SK-N-SH (cell line): ENCODE results near the gene EEIG1. TPM values are rescaled to one million over a fixed set of nuclear protein-coding genes. Genes with fewer than 3 reads are reported as not detected.

ENCODE experiments used
- CTCF ChIA-PET: fragments of 300-600, 350-600 bp; formaldehyde crosslinking; extraction: SDS; loops from one replicate; lab custom pipeline; 2021; lab: Yijun Ruan, JAX
- POLR2A ChIA-PET: fragments of 350-600 bp; sonication (Branson Sonifier 250); formaldehyde crosslinking; extraction: SDS; loops from one replicate; lab custom pipeline; 2020; ENCODE audit warnings: antibody characterized with exemption, inconsistent platforms; lab: Yijun Ruan, JAX
- DNase-seq: peaks from one replicate; pipeline ENCODE4 v3.0.0; 2012
- H2AFZ ChIP-seq: fragments of 200-600 bp; sonication (generic); 2 replicates; pipeline ENCODE4 v1.8.1; 2016; ENCODE audit warnings: antibody characterized with exemption, mild to moderate bottlenecking, low read depth
- H3F3A ChIP-seq: fragments of 200-600 bp; sonication (generic); replicated peaks from 2 replicates; pipeline ENCODE3; 2016; ENCODE audit warnings: antibody characterized with exemption, mild to moderate bottlenecking; ENCODE audit not compliant: insufficient read depth
- H3K27ac ChIP-seq, 2 experiments: fragments of 200-500 bp in 1 of 2; fragments of 200-600 bp in 1 of 2; sonication (Bioruptor generic) in 1 of 2; sonication (generic), shearing (Covaris generic) in 1 of 2; 2 replicates each; pipeline versions ENCODE4 v1.5.1 to v1.6.1; 2014 to 2016; ENCODE audit warnings: low read depth in 2 of 2, inconsistent platforms in 1 of 2, low read length in 1 of 2, mild to moderate bottlenecking in 1 of 2, mixed read lengths in 1 of 2
- H3K27me3 ChIP-seq: fragments of 200-600 bp; sonication (generic), shearing (Covaris generic); 2 replicates; pipeline ENCODE4 v1.6.1; 2016; ENCODE audit warnings: mixed run types; ENCODE audit not compliant: insufficient read depth
- H3K36me3 ChIP-seq, 2 experiments: fragments of 200-500 bp in 1 of 2; fragments of 200-600 bp in 1 of 2; sonication (Bioruptor generic) in 1 of 2; sonication (generic) in 1 of 2; replicated peaks in 1 of 2; 2 replicates each; pipeline versions ENCODE3 to v1.5.1; 2014 to 2016; ENCODE audit warnings: low read length in 1 of 2, mild to moderate bottlenecking in 1 of 2; ENCODE audit not compliant: insufficient read depth in 2 of 2, control insufficient read depth in 1 of 2
- H3K4me1 ChIP-seq, 2 experiments: fragments of 200-500 bp in 1 of 2; fragments of 200-600 bp in 1 of 2; sonication (Bioruptor generic) in 1 of 2; sonication (generic), shearing (Covaris generic) in 1 of 2; 2 replicates each; pipeline versions ENCODE4 v1.5.1 to v1.6.1; 2014 to 2016; ENCODE audit warnings: low read depth in 1 of 2, low read length in 1 of 2, mixed run types in 1 of 2; ENCODE audit not compliant: insufficient read depth in 2 of 2, control insufficient read depth in 1 of 2
- H3K4me2 ChIP-seq: fragments of 200-600 bp; sonication (generic), shearing (Covaris generic); 2 replicates; pipeline ENCODE4 v1.6.1; 2017; ENCODE audit warnings: mixed run types
- H3K4me3 ChIP-seq, 2 experiments: fragments of 200-500 bp in 1 of 2; fragments of 200-600 bp in 1 of 2; sonication (Bioruptor generic) in 1 of 2; sonication (generic), shearing (Covaris generic) in 1 of 2; 2 replicates each; pipeline versions ENCODE4 v1.5.1 to v1.8.1; 2014 to 2016; ENCODE audit warnings: low read depth in 2 of 2, inconsistent platforms in 1 of 2, low read length in 1 of 2, mild to moderate bottlenecking in 1 of 2, mixed read lengths in 1 of 2, moderate library complexity in 1 of 2
- H3K79me2 ChIP-seq: fragments of 200-600 bp; sonication (generic); 2 replicates; pipeline ENCODE4 v1.8.1; 2017; ENCODE audit warnings: mild to moderate bottlenecking; ENCODE audit not compliant: insufficient read depth
- H3K9ac ChIP-seq: fragments of 200-600 bp; sonication (generic); 2 replicates; pipeline ENCODE4 v1.6.1; 2017; ENCODE audit warnings: mixed run types
- H3K9me2 ChIP-seq: fragments of 200-600 bp; sonication (generic); 2 replicates; pipeline ENCODE4 v1.6.1; 2017; ENCODE audit warnings: mixed run types
- H3K9me3 ChIP-seq: fragments of 200-600 bp; sonication (generic); 2 replicates; pipeline ENCODE4 v1.6.1; 2017; ENCODE audit warnings: mixed run types, mild to moderate bottlenecking, moderate library complexity
- H4K20me1 ChIP-seq: fragments of 200-600 bp; sonication (generic); 2 replicates; pipeline ENCODE4 v1.6.1; 2017; ENCODE audit warnings: mild to moderate bottlenecking, mixed run types; ENCODE audit not compliant: insufficient read depth
- ELF1 ChIP-seq: IDR thresholded peaks from 2 replicates; pipeline ENCODE4 v1.4.0; 2012
- EP300 ChIP-seq, 2 experiments: IDR thresholded peaks; 2 replicates each; pipeline versions ENCODE4 v1.4.0 to v1.6.1; 2012; ENCODE audit warnings: borderline replicate concordance in 1 of 2, low read depth in 1 of 2, low read length in 1 of 2
- EZH2phosphoT487 ChIP-seq: fragments of 200-600 bp; sonication (generic); IDR thresholded peaks from 2 replicates; pipeline ENCODE4 v1.6.1; 2017; ENCODE audit warnings: low read depth, mixed run types, mild to moderate bottlenecking, antibody characterized with exemption, moderate library complexity, borderline replicate concordance
- JUND ChIP-seq: IDR thresholded peaks from 2 replicates; pipeline ENCODE4 v1.4.0; 2012
- NFIC ChIP-seq: IDR thresholded peaks from 2 replicates; pipeline ENCODE4 v1.4.0; 2012; ENCODE audit warnings: borderline replicate concordance
- RAD21 ChIP-seq: IDR thresholded peaks from 2 replicates; pipeline ENCODE4 v1.6.1; 2012; ENCODE audit warnings: mild to moderate bottlenecking, low read length
- RCOR1 ChIP-seq: fragments of 150-350 bp; IDR thresholded peaks from 2 replicates; pipeline ENCODE4 v1.6.1; 2017; ENCODE audit warnings: antibody characterized with exemption, low read length
- RXRA ChIP-seq: IDR thresholded peaks from 2 replicates; pipeline ENCODE4 v1.4.0; 2012; ENCODE audit warnings: low read depth, mild to moderate bottlenecking, borderline replicate concordance
- SIN3A ChIP-seq: IDR thresholded peaks from 2 replicates; pipeline ENCODE4 v1.6.1; 2012; ENCODE audit warnings: low read depth, mild to moderate bottlenecking, low read length, moderate library complexity, borderline replicate concordance
- TAF1 ChIP-seq: IDR thresholded peaks from 2 replicates; pipeline ENCODE4 v1.6.1; 2012; ENCODE audit warnings: low read depth, mild to moderate bottlenecking, low read length, moderate library complexity, borderline replicate concordance
- YY1 ChIP-seq: IDR thresholded peaks from 2 replicates; pipeline ENCODE4 v1.4.0; 2012; ENCODE audit warnings: low read depth, mild to moderate bottlenecking
- WGBS: methylation state at CpG from one replicate; pipeline ENCODE4 v1.1.6; 2017; ENCODE audit warnings: low lambda C conversion rate; 5-methylcytosine and 5-hydroxymethylcytosine counted together
- polyA plus RNA-seq, 3 experiments: library from polyadenylated mRNA; depleted of rRNA; stranded (reverse); fragments of >200 nt; gene quantifications; 2 replicates each; pipeline ENCODE4 v1.2.3, GENCODE V29; 2012
- TF ChIP-seq, protein P1 (sequence below): fragments of 150-350 bp; IDR thresholded peaks from 2 replicates; pipeline ENCODE4 v1.6.1; 2016; ENCODE audit warnings: mild to moderate bottlenecking, low read depth, low read length
- TF ChIP-seq, protein P2 (sequence below): IDR thresholded peaks from 2 replicates; pipeline ENCODE4 v1.4.0; 2012; ENCODE audit warnings: low read depth

Gene EEIG1
- polyA plus RNA-seq, 1 of the 3 experiments (the other 2 are of a cell fraction) = 26.2 TPM

DNA sequence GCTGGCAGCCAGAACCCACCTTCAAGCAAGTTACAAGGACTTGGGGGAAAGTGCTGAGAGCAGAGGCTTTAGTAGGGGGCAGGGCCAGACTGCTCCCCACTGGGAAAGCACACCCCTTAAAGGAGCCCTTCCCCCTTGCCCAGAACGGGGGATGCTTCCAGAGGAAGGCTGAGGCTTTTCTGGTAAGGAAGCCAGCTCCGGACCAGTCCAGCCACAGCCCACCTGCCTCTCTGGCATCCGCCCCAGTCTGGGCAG, 38.9 kb downstream of the EEIG1 start:
- DNase-seq = no peak
- Histone ChIP-seq H3K27me3 (no peaks in the 10 kb centered on the region), H3K4me2 (no peak overlapping the region), H3K9ac (no peak overlapping the region), H3F3A (peaks cover 3% of the 10 kb centered on the region), H3K4me1 (peaks cover 0 to 43% of the 10 kb centered on the region in 2 experiments; a peak in 1 of 4 replicates), H3K9me3 (no peaks in the 10 kb centered on the region), H3K79me2 (peaks cover 8% of the 10 kb centered on the region), H3K4me3 (no peak overlapping the region), H3K27ac (peak overlapping the region in 1 of 2 experiments; percentile 75; a peak in 2 of 4 replicates), H3K9me2 (no peaks in the 10 kb centered on the region), H2AFZ (no peak overlapping the region), H3K36me3 (peaks cover 4 to 48% of the 10 kb centered on the region in 2 experiments), H4K20me1 (peaks cover 7% of the 10 kb centered on the region; the same call in 1 of the 2 replicates)
- WGBS = no CpG with 5 or more reads among the region's 3 CpGs
- TF ChIP-seq TAF1 (no peak), ELF1 (no peak), SIN3A (no peak), RCOR1 (no peak), RAD21 (no peak), EP300 (IDR thresholded peaks at IDR 0.05; ENCODE audit: borderline replicate concordance in 1 of 2, low read depth in 1 of 2, low read length in 1 of 2) (no peak)
- TF ChIP-seq, protein P1, sequence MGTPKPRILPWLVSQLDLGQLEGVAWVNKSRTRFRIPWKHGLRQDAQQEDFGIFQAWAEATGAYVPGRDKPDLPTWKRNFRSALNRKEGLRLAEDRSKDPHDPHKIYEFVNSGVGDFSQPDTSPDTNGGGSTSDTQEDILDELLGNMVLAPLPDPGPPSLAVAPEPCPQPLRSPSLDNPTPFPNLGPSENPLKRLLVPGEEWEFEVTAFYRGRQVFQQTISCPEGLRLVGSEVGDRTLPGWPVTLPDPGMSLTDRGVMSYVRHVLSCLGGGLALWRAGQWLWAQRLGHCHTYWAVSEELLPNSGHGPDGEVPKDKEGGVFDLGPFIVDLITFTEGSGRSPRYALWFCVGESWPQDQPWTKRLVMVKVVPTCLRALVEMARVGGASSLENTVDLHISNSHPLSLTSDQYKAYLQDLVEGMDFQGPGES = no peak
- TF ChIP-seq, protein P2, sequence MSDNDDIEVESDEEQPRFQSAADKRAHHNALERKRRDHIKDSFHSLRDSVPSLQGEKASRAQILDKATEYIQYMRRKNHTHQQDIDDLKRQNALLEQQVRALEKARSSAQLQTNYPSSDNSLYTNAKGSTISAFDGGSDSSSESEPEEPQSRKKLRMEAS = no peak
- ChIA-PET POLR2A (interaction anchor here (1.2 to 1.3 kb wide), 2 partner anchors 11 to 31 kb away, joined by 4 to 5 read pairs; partner anchors contain the start of gene PIP5KL1), CTCF (interaction anchor here (0.6 to 10.3 kb wide), 23 partner anchors 11 to 297 kb away, joined by 3 to 219 read pairs (median 11); partner anchors contain the start of genes EEIG1, NAIF1, PIP5KL1 and SLC25A25)

GRCh38 chr9:127941062-127941960, 39.5 kb downstream of the EEIG1 start:
- no peak for DNase-seq
- 86% methylated on average over 17 of the region's 18 CpGs for WGBS
- no peak for TF ChIP-seq ELF1
- no peak for TF ChIP-seq EZH2phosphoT487
- no peak for TF ChIP-seq JUND
- TF ChIP-seq EP300 (IDR thresholded peaks at IDR 0.05; ENCODE audit: borderline replicate concordance in 1 of 2, low read depth in 1 of 2, low read length in 1 of 2) = no peak
- TF ChIP-seq RXRA = no peak
- no peak for TF ChIP-seq NFIC
- TF ChIP-seq RAD21 = no peak
- TF ChIP-seq YY1 = no peak
- POLR2A ChIA-PET = interaction anchor here (1.3 kb wide), 1 partner anchor 11 kb away, joined by 4 read pairs; the partner anchor contains the start of gene PIP5KL1
- Histone ChIP-seq H3K79me2 (peaks cover 14% of the 10 kb centered on the region), H3K9me2 (no peaks in the 10 kb centered on the region), H4K20me1 (peaks cover 11% of the 10 kb centered on the region; the same call in 1 of the 2 replicates), H3K4me2 (no peak overlapping the region), H3K9me3 (no peaks in the 10 kb centered on the region), H3K4me3 (no peak overlapping the region), H3K9ac (no peak overlapping the region), H3K27ac (peak overlapping the region in 1 of 2 experiments; percentile 75; a peak in 2 of 4 replicates), H3K27me3 (no peaks in the 10 kb centered on the region), H3K4me1 (peaks cover 3 to 42% of the 10 kb centered on the region in 2 experiments; a peak in 2 of 4 replicates), H2AFZ (no peak overlapping the region), H3K36me3 (peaks cover 4 to 48% of the 10 kb centered on the region in 2 experiments), H3F3A (peaks cover 3% of the 10 kb centered on the region)
- CTCF ChIA-PET = interaction anchor here (0.6 to 10.3 kb wide), 19 partner anchors 11 to 296 kb away, joined by 3 to 219 read pairs (median 11); partner anchors contain the start of genes EEIG1, NAIF1, PIP5KL1 and SLC25A25
